PC-9 (cell line): Measurements from ENCODE around the gene CACNB1.

Experiments
- EZH2 ChIP-seq: fragments of 200-600 bp; sonication (generic); IDR thresholded peaks from 2 replicates; pipeline ENCODE4 v1.8.0; 2017; ENCODE audit warnings: antibody characterized with exemption, low read depth
- TF ChIP-seq, protein P1 (sequence below): fragments of 200-600 bp; sonication (generic); conservative IDR thresholded peaks from 2 replicates; pipeline ENCODE4 v1.6.1; 2017; ENCODE audit warnings: mixed run types, antibody characterized with exemption, mild to moderate bottlenecking, moderate library complexity

DNA sequence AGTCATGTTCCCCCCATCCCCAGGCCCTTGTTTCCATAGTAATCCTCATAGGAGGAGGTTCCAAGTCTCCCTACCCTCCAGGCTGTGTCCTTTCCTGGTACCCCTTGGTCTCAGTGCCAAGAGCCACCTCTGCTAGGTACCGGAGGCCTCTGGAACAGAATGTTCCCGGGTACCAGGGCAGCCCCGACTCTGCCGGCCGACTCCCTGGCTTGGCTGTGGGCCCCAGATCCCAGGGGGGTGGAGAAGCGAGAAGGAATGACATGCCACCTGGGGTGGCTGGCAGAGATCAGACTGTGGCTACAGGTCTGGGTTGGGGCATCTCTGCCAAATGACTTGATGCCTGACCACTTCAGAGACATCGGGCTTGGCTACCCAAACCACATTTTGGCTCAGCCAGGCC is 24.7 kb upstream of the CACNB1 start:
- TF ChIP-seq, protein P1, sequence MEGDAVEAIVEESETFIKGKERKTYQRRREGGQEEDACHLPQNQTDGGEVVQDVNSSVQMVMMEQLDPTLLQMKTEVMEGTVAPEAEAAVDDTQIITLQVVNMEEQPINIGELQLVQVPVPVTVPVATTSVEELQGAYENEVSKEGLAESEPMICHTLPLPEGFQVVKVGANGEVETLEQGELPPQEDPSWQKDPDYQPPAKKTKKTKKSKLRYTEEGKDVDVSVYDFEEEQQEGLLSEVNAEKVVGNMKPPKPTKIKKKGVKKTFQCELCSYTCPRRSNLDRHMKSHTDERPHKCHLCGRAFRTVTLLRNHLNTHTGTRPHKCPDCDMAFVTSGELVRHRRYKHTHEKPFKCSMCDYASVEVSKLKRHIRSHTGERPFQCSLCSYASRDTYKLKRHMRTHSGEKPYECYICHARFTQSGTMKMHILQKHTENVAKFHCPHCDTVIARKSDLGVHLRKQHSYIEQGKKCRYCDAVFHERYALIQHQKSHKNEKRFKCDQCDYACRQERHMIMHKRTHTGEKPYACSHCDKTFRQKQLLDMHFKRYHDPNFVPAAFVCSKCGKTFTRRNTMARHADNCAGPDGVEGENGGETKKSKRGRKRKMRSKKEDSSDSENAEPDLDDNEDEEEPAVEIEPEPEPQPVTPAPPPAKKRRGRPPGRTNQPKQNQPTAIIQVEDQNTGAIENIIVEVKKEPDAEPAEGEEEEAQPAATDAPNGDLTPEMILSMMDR, result no peak
- no peak for TF ChIP-seq EZH2
